Midbrain (tissue), 1 donor: ENCODE measurements around the gene L3HYPDH.
"Not testable (repeated sequence)": the region's sequence is repeated elsewhere in the genome, so short reads cannot be mapped to it uniquely, and the experiment has no call there.

Source experiments
- DNase-seq: peaks from one replicate; lab custom pipeline; 2025; lab: John Stamatoyannopoulos, UW

Gene L3HYPDH

DNA sequence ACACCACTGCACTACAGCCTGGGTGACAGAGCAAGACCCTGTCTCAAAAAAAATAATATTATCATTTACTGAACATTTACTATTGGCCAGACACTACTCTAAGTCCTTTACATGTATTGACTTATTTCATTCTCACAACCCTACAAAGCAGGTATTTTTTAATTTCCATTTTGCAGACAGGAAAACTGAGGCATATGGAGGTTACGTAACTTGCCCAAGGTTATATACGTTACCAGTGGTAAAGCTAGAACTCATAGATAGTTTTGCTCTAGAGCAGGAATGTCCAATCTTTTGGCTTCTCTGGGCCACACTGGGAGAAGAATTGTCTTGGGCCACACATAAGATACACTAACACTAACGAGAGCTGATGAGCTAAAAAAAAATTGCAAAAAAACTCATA lies 5.7 kb downstream of the L3HYPDH start:
- no peak for DNase-seq

- no peak for DNase-seq
Measured at GRCh38 chr14:59475709-59476108, 8.5 kb downstream of the L3HYPDH start.

- no peak for DNase-seq
Measured at GRCh38 chr14:59474172-59474571, 10.0 kb downstream of the L3HYPDH start.

GRCh38 chr14:59465316-59466135 lies 18.7 kb downstream of the L3HYPDH start, which contains the start of gene GPR135:
Gene GPR135, minus strand, starts transcription at chr14:59465380. Its CDS starts 154 bp downstream, at chr14:59465226.
- DNase-seq = peak; percentile 44

- DNase-seq = peak; percentile 49
Measured at GRCh38 chr14:59464486-59465315, 19.5 kb downstream of the L3HYPDH start.

DNA sequence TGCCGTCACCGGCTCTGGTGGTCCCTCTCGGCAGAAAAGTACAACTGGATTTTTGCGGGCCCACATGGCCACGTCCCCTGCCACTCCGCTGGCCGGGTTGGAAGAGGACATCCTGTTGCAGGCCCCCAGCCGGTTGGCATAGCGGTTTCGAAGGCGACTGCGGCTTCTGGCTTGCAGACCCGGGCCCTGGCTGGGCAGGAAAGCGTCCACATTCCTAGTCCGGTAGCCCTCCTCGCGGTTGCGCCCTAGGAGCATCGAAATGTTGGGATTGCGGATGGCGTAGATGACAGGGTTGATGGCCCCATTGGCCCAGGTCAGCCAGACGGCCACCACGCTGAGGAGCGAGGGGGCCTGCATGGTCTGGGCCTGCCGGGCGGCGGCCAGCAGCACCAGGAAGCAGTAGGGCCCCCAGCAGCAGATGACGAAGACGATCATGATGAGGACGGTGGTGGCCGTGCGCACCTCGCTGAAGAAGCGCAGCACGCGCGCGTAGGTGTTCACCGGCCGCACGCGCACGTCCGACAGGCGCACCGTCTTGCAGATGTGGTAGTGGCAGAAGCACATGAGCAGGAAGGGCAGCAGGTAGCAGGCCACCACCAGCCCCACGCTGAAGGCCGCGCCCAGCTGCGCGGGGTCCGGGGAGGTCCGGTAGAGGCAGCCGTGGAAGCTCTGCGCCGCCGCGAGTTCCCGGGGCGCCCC lies 20.3 kb downstream of the L3HYPDH start:
- no peak for DNase-seq

GRCh38 chr14:59461891-59462290 lies 22.3 kb downstream of the L3HYPDH start:
- no peak for DNase-seq

DNA sequence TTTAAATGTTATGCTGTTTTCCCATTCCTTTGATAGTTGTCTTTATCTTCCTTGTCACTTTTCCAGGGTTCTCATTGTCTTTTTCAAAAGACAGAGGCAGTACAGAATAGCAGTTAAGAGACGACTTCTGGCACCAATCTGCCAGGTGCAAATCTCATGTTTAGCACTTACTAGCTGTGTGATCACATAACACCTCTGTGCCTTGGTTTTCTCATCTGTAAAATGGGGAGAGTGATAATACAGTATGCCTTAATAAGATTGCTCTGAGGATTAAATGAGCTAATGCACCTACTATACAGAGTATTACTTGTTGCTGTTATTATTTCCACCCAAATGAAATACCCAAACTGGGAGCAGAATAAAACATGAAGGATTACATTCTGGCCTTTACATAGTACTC lies 23.8 kb downstream of the L3HYPDH start:
- no peak for DNase-seq

DNA sequence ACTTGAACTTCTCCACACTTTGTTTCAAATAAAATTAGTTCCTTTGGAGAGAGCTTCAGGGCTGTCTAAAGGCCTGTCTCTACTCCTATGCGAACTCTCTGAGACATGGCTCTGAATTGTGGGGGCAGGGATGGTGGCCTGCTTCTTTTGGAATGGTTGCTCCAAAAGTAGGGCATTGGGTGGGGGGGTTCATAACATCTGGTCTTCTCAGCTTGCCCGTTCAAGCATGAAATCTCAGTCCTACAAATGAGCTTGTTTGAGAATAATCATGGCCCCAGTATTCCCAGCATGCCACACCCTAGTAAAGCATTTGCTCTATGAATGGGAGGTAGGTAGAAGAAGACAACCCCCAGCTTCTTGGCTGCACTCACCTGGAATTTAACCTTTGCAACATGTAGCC lies 25.7 kb downstream of the L3HYPDH start:
- DNase-seq = no peak

- DNase-seq = no peak
Measured at GRCh38 chr14:59455411-59455810, 28.8 kb downstream of the L3HYPDH start.

DNA sequence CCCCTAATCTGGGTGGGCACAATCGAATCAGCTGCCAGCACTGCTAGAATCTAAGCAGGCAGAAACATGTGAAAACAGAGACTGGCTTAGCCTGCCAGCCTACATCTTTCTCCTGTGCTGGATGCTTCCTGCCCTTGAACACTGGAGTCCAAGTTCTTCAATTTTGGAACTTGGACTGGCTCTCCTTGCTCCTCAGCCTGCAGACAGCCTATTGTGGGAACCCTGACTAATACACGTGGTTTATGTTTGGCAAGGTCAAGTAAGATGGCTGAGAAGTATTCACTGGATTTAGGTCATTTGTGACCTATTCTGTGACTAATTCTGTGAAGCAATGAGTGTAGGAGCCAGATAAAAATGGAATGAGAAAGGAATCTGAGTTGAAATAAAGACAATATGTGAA lies 30.1 kb downstream of the L3HYPDH start:
- no peak for DNase-seq

GRCh38 chr14:59451849-59452248 lies 32.4 kb downstream of the L3HYPDH start:
- DNase-seq = no peak

DNA sequence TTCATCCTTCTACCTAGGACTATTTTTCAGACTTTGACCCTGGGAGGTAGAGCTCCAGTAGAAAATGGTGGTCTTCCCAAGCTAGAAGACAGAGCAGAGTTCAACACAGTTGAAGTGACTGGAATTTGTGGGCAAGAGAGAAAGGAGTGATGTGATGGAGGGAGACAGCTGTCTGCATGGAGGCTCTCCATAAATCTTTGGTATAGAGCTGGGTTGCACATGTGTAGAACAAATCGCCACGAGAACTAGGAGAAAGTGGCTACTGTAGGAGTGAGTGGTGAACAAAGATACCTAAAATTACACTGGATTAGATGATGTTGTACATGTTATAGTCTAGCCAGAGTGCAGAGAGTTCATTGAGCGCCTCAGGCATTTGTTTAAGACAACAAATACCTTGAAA lies 33.5 kb downstream of the L3HYPDH start:
- DNase-seq = no peak

GRCh38 chr14:59448673-59449072 lies 35.5 kb downstream of the L3HYPDH start:
- DNase-seq = not testable (repeated sequence)

GRCh38 chr14:59439256-59439965 lies 44.8 kb downstream of the L3HYPDH start:
- no peak for DNase-seq

DNA sequence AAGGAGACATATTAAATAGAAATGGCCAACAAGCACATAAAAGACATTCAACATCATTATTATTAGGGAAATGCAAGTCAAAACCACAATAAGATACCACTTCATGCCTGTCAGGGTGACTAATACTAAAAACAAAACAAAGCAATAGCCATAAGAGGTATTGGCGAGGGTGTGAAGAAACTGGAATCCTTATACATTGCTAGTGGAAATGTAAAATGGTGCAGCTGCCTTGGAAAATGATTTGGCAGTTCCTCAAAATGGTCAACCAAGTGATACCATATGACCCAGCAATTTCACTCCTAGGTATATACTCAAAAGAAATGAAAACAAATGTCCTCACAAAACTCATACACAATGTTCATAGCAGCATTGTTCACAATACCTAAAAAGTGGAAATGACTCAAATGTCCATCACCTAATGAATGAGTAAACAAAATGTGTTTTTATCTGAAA lies 46.0 kb downstream of the L3HYPDH start:
- no peak for DNase-seq

- no peak for DNase-seq
Measured at GRCh38 chr14:59435987-59436386, 48.2 kb downstream of the L3HYPDH start.

DNA sequence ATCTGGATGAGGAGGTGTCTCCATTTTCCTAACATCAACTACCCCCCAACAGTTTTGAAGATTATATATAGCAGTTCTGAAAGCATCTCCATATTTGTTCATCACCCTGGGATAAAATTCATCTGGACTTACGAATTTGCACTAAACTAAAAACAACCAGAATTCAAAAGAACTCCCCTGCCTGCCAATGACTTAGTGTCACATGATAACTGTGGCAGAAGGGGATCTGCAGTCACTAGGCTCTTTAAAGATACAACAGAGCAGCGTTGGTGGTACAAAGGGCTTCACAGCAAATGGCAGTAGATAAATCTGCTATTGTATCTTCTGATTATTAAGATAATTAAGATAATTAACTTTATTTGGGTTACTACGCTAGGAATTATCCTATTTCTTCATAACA lies 49.1 kb downstream of the L3HYPDH start:
- peak; percentile 13 for DNase-seq

- no peak for DNase-seq
Measured at GRCh38 chr14:59429790-59430189, 54.4 kb downstream of the L3HYPDH start.

GRCh38 chr14:59428581-59429012 lies 55.6 kb downstream of the L3HYPDH start:
- DNase-seq = no peak
